ENCODE data around the gene DLX3. TPM values are rescaled to one million over a fixed set of nuclear protein-coding genes. Genes with fewer than 3 reads are reported as not detected.

Gene DLX3
- total RNA-seq, 1 experiment from 2014 or later = not detected

- H3K27ac ChIP-seq (ENCODE audit: low read length) = no peak overlapping the region
- no peaks in the 10 kb centered on the region for H4K20me1 ChIP-seq (ENCODE audit: insufficient read depth, low read depth, low read length)
- no peaks in the 10 kb centered on the region for H3K36me3 ChIP-seq (ENCODE audit: insufficient read depth, low read length)
- H3K9me3 ChIP-seq (ENCODE audit: low read length) = no peaks in the 10 kb centered on the region
- no peaks in the 10 kb centered on the region for H3K27me3 ChIP-seq (ENCODE audit: low read length)
- no peaks in the 10 kb centered on the region for H3K79me2 ChIP-seq (ENCODE audit: low read length)
- DNase-seq = no peak
- no peak overlapping the region for H2AFZ ChIP-seq (ENCODE audit: low read length)
- no peaks in the 10 kb centered on the region for H3K4me1 ChIP-seq (ENCODE audit: low read length)
- H3K9ac ChIP-seq (ENCODE audit: low read length) = no peak overlapping the region
- H3K4me2 ChIP-seq (ENCODE audit: low read depth, low read length, poor library complexity, severe bottlenecking) = no peak overlapping the region
- no peak overlapping the region for H3K4me3 ChIP-seq (ENCODE audit: low read length)
- no peaks in the 10 kb centered on the region for H3K9me2 ChIP-seq (replicated peaks; ENCODE audit: insufficient read depth, low read length)
Observed at GRCh38 chr17:50036455-50037261, 41.6 kb upstream of the DLX3 start.

GRCh38 chr17:50035945-50036344 is 40.9 kb upstream of the DLX3 start:
- Histone ChIP-seq H3K9me2 (replicated peaks; ENCODE audit: insufficient read depth, low read length) (no peaks in the 10 kb centered on the region), H3K4me2 (ENCODE audit: low read depth, low read length, poor library complexity, severe bottlenecking) (no peak overlapping the region), H3K36me3 (ENCODE audit: insufficient read depth, low read length) (no peaks in the 10 kb centered on the region), H3K79me2 (ENCODE audit: low read length) (no peaks in the 10 kb centered on the region), H3K9ac (ENCODE audit: low read length) (no peak overlapping the region), H3K27me3 (ENCODE audit: low read length) (no peaks in the 10 kb centered on the region), H3K4me3 (ENCODE audit: low read length) (no peak overlapping the region), H3K9me3 (ENCODE audit: low read length) (no peaks in the 10 kb centered on the region), H3K4me1 (ENCODE audit: low read length) (no peaks in the 10 kb centered on the region), H4K20me1 (ENCODE audit: insufficient read depth, low read depth, low read length) (no peaks in the 10 kb centered on the region), H2AFZ (ENCODE audit: low read length) (no peak overlapping the region), H3K27ac (ENCODE audit: low read length) (no peak overlapping the region)
- DNase-seq = no peak

GRCh38 chr17:50035421-50035879 is 40.4 kb upstream of the DLX3 start:
- Histone ChIP-seq H2AFZ (ENCODE audit: low read length) (no peak overlapping the region), H3K4me2 (ENCODE audit: low read depth, low read length, poor library complexity, severe bottlenecking) (no peak overlapping the region), H3K36me3 (ENCODE audit: insufficient read depth, low read length) (no peaks in the 10 kb centered on the region), H3K9me2 (replicated peaks; ENCODE audit: insufficient read depth, low read length) (no peaks in the 10 kb centered on the region), H3K4me1 (ENCODE audit: low read length) (no peaks in the 10 kb centered on the region), H3K4me3 (ENCODE audit: low read length) (no peak overlapping the region), H3K27me3 (ENCODE audit: low read length) (no peaks in the 10 kb centered on the region), H3K27ac (ENCODE audit: low read length) (no peak overlapping the region), H3K9me3 (ENCODE audit: low read length) (no peaks in the 10 kb centered on the region), H3K79me2 (ENCODE audit: low read length) (no peaks in the 10 kb centered on the region), H3K9ac (ENCODE audit: low read length) (no peak overlapping the region), H4K20me1 (ENCODE audit: insufficient read depth, low read depth, low read length) (no peaks in the 10 kb centered on the region)
- DNase-seq = no peak

GRCh38 chr17:50034498-50035364 is 39.7 kb upstream of the DLX3 start:
- no peaks in the 10 kb centered on the region for H3K9me2 ChIP-seq (replicated peaks; ENCODE audit: insufficient read depth, low read length)
- no peaks in the 10 kb centered on the region for H3K36me3 ChIP-seq (ENCODE audit: insufficient read depth, low read length)
- no peaks in the 10 kb centered on the region for H3K27me3 ChIP-seq (ENCODE audit: low read length)
- no peak overlapping the region for H3K4me2 ChIP-seq (ENCODE audit: low read depth, low read length, poor library complexity, severe bottlenecking)
- H3K4me1 ChIP-seq (ENCODE audit: low read length) = no peaks in the 10 kb centered on the region
- H2AFZ ChIP-seq (ENCODE audit: low read length) = no peak overlapping the region
- no peak overlapping the region for H3K27ac ChIP-seq (ENCODE audit: low read length)
- no peak for DNase-seq
- no peak overlapping the region for H3K9ac ChIP-seq (ENCODE audit: low read length)
- no peaks in the 10 kb centered on the region for H4K20me1 ChIP-seq (ENCODE audit: insufficient read depth, low read depth, low read length)
- H3K79me2 ChIP-seq (ENCODE audit: low read length) = no peaks in the 10 kb centered on the region
- no peaks in the 10 kb centered on the region for H3K9me3 ChIP-seq (ENCODE audit: low read length)
- no peak overlapping the region for H3K4me3 ChIP-seq (ENCODE audit: low read length)

DNA sequence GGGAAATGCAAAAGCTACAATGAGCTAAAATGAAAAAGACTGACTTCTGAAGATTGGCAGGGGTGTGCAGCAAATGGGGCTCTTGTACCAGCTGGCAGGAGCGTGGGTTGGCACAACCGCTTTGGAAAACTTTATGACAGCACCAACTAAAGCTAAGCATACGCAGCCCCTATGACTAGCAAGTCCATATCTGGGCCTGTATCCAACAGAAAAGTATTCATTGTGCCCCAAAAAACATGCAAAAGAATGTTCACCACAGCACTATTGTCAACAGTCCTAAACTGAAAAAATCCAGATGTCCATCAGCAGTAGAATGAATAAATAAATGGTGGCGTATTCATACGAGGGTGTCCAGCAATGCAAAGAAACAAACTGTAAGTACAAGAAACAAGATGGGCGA is 38.3 kb upstream of the DLX3 start:
- Histone ChIP-seq H2AFZ (ENCODE audit: low read length) (no peak overlapping the region), H3K4me1 (ENCODE audit: low read length) (no peaks in the 10 kb centered on the region), H3K4me3 (ENCODE audit: low read length) (no peak overlapping the region), H3K4me2 (ENCODE audit: low read depth, low read length, poor library complexity, severe bottlenecking) (no peak overlapping the region), H3K79me2 (ENCODE audit: low read length) (no peaks in the 10 kb centered on the region), H4K20me1 (ENCODE audit: insufficient read depth, low read depth, low read length) (no peaks in the 10 kb centered on the region), H3K36me3 (ENCODE audit: insufficient read depth, low read length) (no peaks in the 10 kb centered on the region), H3K27me3 (ENCODE audit: low read length) (no peaks in the 10 kb centered on the region), H3K9me3 (ENCODE audit: low read length) (no peaks in the 10 kb centered on the region), H3K9ac (ENCODE audit: low read length) (no peak overlapping the region), H3K9me2 (replicated peaks; ENCODE audit: insufficient read depth, low read length) (no peaks in the 10 kb centered on the region), H3K27ac (ENCODE audit: low read length) (no peak overlapping the region)
- no peak for DNase-seq

DNA sequence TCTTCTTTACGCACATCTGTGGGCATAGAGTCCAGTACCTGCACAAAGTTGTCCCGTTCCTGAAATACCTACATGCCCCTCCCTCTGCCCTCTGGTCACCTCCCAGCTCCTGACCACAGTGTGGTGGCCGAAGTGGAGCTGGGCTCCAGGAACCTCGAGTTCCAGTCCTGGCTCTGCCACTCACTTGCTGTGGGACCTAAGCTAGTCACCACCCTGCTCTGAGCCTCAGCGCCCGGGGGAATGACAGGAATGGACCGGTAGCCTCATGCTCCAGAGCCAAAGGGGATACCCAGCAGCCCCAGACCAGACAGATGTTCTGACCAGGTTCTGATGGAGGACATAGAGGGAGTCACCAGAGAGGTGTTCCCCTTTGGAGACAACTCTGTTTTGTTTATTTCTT is 34.2 kb upstream of the DLX3 start:
- Histone ChIP-seq H3K4me2 (ENCODE audit: low read depth, low read length, poor library complexity, severe bottlenecking) (no peak overlapping the region), H3K9me3 (ENCODE audit: low read length) (peaks cover 8% of the 10 kb centered on the region; the same call in 1 of the 2 replicates), H3K4me3 (ENCODE audit: low read length) (no peak overlapping the region), H3K27ac (ENCODE audit: low read length) (no peak overlapping the region), H3K4me1 (ENCODE audit: low read length) (no peaks in the 10 kb centered on the region), H3K36me3 (ENCODE audit: insufficient read depth, low read length) (no peaks in the 10 kb centered on the region), H2AFZ (ENCODE audit: low read length) (no peak overlapping the region), H3K27me3 (ENCODE audit: low read length) (no peaks in the 10 kb centered on the region), H3K9ac (ENCODE audit: low read length) (no peak overlapping the region), H3K9me2 (replicated peaks; ENCODE audit: insufficient read depth, low read length) (no peaks in the 10 kb centered on the region), H3K79me2 (ENCODE audit: low read length) (no peaks in the 10 kb centered on the region), H4K20me1 (ENCODE audit: insufficient read depth, low read depth, low read length) (no peaks in the 10 kb centered on the region)
- DNase-seq = no peak

DNA sequence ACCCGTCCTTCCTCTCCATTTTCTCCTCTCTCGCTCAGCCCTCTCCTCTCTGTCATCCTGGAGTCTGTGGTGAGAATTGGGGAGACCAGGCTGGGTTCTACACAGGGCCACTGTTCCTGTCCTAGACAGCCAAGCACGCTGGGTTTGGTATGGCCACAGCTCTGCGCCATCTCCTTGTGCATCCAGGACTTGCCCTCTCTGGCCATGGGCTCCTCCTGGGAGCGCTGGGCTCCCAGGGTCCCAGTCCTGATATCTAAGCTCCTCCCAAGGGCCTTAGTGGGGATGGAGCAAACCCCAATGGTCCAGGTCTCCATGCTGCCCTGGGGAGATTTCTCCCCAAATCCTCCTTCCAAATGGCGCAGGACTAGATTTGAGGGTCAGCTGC is 33.7 kb upstream of the DLX3 start:
- H3K4me3 ChIP-seq (ENCODE audit: low read length) = no peak overlapping the region
- H3K79me2 ChIP-seq (ENCODE audit: low read length) = no peaks in the 10 kb centered on the region
- no peak overlapping the region for H3K27ac ChIP-seq (ENCODE audit: low read length)
- no peaks in the 10 kb centered on the region for H3K27me3 ChIP-seq (ENCODE audit: low read length)
- no peaks in the 10 kb centered on the region for H3K36me3 ChIP-seq (ENCODE audit: insufficient read depth, low read length)
- no peaks in the 10 kb centered on the region for H4K20me1 ChIP-seq (ENCODE audit: insufficient read depth, low read depth, low read length)
- no peaks in the 10 kb centered on the region for H3K9me2 ChIP-seq (replicated peaks; ENCODE audit: insufficient read depth, low read length)
- no peak overlapping the region for H3K9ac ChIP-seq (ENCODE audit: low read length)
- no peaks in the 10 kb centered on the region for H3K4me1 ChIP-seq (ENCODE audit: low read length)
- H3K9me3 ChIP-seq (ENCODE audit: low read length) = peaks cover 8% of the 10 kb centered on the region; the same call in 1 of the 2 replicates
- H2AFZ ChIP-seq (ENCODE audit: low read length) = no peak overlapping the region
- DNase-seq = no peak
- no peak overlapping the region for H3K4me2 ChIP-seq (ENCODE audit: low read depth, low read length, poor library complexity, severe bottlenecking)
